ENCODE results near the gene ULK4.

DNA sequence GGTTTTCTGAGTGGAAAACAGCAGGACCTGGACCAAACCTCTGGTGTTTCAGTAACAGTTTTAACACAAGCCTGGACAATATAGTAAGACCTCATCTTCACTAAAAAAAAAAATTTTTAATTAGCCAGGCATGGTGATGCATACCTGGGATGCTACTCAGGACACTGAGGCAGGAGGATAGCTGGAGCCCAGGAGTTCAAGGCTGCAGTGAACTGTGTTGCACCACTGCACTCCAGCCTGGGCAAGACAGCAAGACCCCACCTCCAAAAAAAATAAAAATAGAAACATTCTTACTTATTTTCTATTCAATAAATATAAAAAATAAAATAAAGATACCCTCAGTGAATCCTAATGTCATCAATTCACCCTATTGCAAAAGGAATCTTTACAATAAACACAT, 21.5 kb downstream of the ULK4 start:
- TF ChIP-seq, protein P1, sequence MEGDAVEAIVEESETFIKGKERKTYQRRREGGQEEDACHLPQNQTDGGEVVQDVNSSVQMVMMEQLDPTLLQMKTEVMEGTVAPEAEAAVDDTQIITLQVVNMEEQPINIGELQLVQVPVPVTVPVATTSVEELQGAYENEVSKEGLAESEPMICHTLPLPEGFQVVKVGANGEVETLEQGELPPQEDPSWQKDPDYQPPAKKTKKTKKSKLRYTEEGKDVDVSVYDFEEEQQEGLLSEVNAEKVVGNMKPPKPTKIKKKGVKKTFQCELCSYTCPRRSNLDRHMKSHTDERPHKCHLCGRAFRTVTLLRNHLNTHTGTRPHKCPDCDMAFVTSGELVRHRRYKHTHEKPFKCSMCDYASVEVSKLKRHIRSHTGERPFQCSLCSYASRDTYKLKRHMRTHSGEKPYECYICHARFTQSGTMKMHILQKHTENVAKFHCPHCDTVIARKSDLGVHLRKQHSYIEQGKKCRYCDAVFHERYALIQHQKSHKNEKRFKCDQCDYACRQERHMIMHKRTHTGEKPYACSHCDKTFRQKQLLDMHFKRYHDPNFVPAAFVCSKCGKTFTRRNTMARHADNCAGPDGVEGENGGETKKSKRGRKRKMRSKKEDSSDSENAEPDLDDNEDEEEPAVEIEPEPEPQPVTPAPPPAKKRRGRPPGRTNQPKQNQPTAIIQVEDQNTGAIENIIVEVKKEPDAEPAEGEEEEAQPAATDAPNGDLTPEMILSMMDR (IDR thresholded peaks at IDR 0.05; ENCODE audit: low read depth, low read length), result no peak
- TF ChIP-seq EZH2phosphoT487 (IDR thresholded peaks at IDR 0.05; ENCODE audit: low read depth), result no peak

All from OCI-LY3 (cell line).